Sigmoid colon (tissue), 7 donors: Measurements from ENCODE around the gene NXPH2. TPM values are rescaled to one million over a fixed set of nuclear protein-coding genes. Genes with fewer than 3 reads are reported as not detected.

ENCODE experiments used
- DNase-seq: peaks from one replicate; pipeline ENCODE4 v3.0.0-alpha.2; 2019
- H3K27ac ChIP-seq, 4 donors: fragments of 200-600 bp; sonication (generic); one replicate each; pipeline ENCODE4 v1.5.1; 2016 to 2019; ENCODE audit warnings: mild to moderate bottlenecking in 1 of 4
- H3K27me3 ChIP-seq, 3 donors: fragments of 200-600 bp; sonication (generic); one replicate each; pipeline ENCODE4 v1.5.1; 2019; ENCODE audit warnings: mild to moderate bottlenecking in 1 of 3
- H3K36me3 ChIP-seq, 4 donors: fragments of 200-600 bp; sonication (generic); one replicate each; pipeline ENCODE4 v1.5.1; 2016 to 2019
- H3K4me1 ChIP-seq, 4 donors: fragments of 200-600 bp; sonication (generic); one replicate each; pipeline ENCODE4 v1.5.1; 2017 to 2019
- H3K4me3 ChIP-seq, 4 donors: fragments of 200-600 bp; sonication (generic); one replicate each; pipeline ENCODE4 v1.5.1; 2017 to 2019; ENCODE audit warnings: mild to moderate bottlenecking in 2 of 4, moderate library complexity in 1 of 4
- H3K9me3 ChIP-seq, 4 donors: fragments of 200-600 bp in 3 of 4; sonication (generic) in 3 of 4; one replicate each; pipeline versions ENCODE4 v1.5.1 to v1.6.1; 2013 to 2019
- EP300 ChIP-seq, 4 donors: sonication (generic); formaldehyde crosslinking; IDR thresholded peaks; one replicate each; pipeline ENCODE4 v1.6.1; 2017; ENCODE audit warnings: antibody characterized with exemption in 4 of 4
- POLR2A ChIP-seq, 2 donors: fragments of 450-650 bp; IDR thresholded peaks; one replicate each; pipeline ENCODE4 v1.6.1; 2016; ENCODE audit warnings: antibody characterized with exemption in 2 of 2, mild to moderate bottlenecking in 2 of 2, moderate library complexity in 2 of 2
- POLR2AphosphoS5 ChIP-seq, 4 donors: sonication (generic); formaldehyde crosslinking; IDR thresholded peaks; one replicate each; pipeline ENCODE4 v1.6.1; 2017; ENCODE audit warnings: antibody characterized with exemption in 4 of 4
- WGBS, 2 donors: extraction: QIAGEN DNeasy Blood & Tissue Kit; methylation state at CpG; one replicate each; pipeline ENCODE4 v1.1.7; 2013; 5-methylcytosine and 5-hydroxymethylcytosine counted together
- intact Hi-C: fragments of 100-400 bp; cut with DNase I; formaldehyde crosslinking; loops from one replicate; pipeline ENCODE4 v1.15.1; 2023
- polyA plus RNA-seq, 3 donors: library from polyadenylated mRNA; stranded (reverse); fragments of 200-250 nt; gene quantifications; one replicate each; pipeline ENCODE4 v1.2.3, GENCODE V29; 2013
- total RNA-seq, 4 donors: library from RNA; depleted of rRNA; stranded (reverse); fragments of >200 nt; gene quantifications; one replicate each; pipeline ENCODE4 v1.1.0, GENCODE V29; 2016
- TF ChIP-seq, protein P1 (sequence below), 4 experiments: fragments of 450-650 bp in 3 of 4; fragments of 200-600 bp in 1 of 4; IDR thresholded peaks; one replicate each; pipeline ENCODE4 v1.5.1; 2016 to 2019; ENCODE audit warnings: antibody characterized with exemption in 4 of 4, mild to moderate bottlenecking in 3 of 4, moderate library complexity in 2 of 4
- donor health status: healthy with polysubstance abuse.
- donor health status: Bipolar disorder and iron deficiency.
- donor health status: healthy.

Gene NXPH2
- total and polyA plus RNA-seq, 7 donors, result 0.38 to 1.7 (median 1.1) TPM; not detected in 4

DNA sequence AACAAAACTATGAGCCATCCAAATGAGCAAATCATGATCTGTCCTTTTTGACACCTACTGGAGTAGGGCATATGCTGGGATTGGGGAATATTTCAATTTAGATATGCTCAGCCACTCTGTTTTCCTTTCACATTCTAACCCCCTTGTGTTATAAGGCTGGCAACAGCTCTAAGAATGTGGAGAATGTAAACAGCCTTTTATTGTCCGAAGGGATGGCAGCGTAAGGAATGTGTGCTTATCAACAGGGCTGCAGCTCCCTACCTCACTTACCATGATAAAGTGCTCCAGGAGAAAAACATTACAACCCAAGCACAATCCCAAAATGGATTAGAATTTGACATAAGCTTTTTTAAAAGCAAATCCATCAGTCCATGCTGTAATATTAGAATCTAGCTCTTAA is 2.2 kb downstream of the NXPH2 start:
- Histone ChIP-seq H3K9me3 (no peaks in the 10 kb centered on the region), H3K27ac (no peak overlapping the region), H3K4me3 (no peak overlapping the region), H3K36me3 (no peaks in the 10 kb centered on the region), H3K4me1 (peaks cover 0 to 30% (median 26%) of the 10 kb centered on the region in 4 donors), H3K27me3 (peaks cover 6 to 58% (median 28%) of the 10 kb centered on the region in 3 donors)
- TF ChIP-seq, protein P1, sequence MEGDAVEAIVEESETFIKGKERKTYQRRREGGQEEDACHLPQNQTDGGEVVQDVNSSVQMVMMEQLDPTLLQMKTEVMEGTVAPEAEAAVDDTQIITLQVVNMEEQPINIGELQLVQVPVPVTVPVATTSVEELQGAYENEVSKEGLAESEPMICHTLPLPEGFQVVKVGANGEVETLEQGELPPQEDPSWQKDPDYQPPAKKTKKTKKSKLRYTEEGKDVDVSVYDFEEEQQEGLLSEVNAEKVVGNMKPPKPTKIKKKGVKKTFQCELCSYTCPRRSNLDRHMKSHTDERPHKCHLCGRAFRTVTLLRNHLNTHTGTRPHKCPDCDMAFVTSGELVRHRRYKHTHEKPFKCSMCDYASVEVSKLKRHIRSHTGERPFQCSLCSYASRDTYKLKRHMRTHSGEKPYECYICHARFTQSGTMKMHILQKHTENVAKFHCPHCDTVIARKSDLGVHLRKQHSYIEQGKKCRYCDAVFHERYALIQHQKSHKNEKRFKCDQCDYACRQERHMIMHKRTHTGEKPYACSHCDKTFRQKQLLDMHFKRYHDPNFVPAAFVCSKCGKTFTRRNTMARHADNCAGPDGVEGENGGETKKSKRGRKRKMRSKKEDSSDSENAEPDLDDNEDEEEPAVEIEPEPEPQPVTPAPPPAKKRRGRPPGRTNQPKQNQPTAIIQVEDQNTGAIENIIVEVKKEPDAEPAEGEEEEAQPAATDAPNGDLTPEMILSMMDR (IDR thresholded peaks at IDR 0.05), result no peak
- TF ChIP-seq POLR2AphosphoS5 (IDR thresholded peaks at IDR 0.05) (no peak), EP300 (IDR thresholded peaks at IDR 0.05) (no peak), POLR2A (IDR thresholded peaks at IDR 0.05) (no peak)
- DNase-seq, result no peak
- WGBS, 2 donors, result 10 to 37% methylated on average over 2 of the region's 2 CpGs
- intact Hi-C loops, result no loop called here

DNA sequence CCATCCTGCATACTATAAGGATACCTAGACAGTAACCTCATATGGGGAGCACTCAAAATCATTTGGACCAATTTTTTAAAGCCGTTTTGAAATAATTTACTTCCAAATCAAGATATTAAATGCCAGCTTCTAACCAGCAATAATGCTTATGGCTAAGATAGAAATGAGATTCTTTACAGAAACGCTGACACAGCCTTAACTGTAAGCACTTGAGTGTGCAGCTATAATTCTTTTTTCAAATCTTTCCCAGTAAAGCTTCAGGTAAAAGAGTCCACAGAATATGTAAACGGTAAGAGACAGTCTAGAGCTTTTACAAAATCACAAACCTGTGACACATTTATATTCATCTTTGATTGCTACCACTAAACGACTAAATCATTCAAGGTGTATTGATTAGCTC is 4.5 kb downstream of the NXPH2 start:
- Histone ChIP-seq H3K27ac (no peak overlapping the region), H3K4me3 (no peak overlapping the region), H3K9me3 (no peaks in the 10 kb centered on the region), H3K36me3 (no peaks in the 10 kb centered on the region), H3K27me3 (peaks cover 6 to 52% (median 26%) of the 10 kb centered on the region in 3 donors), H3K4me1 (peaks cover 0 to 30% (median 25%) of the 10 kb centered on the region in 4 donors)
- TF ChIP-seq EP300 (IDR thresholded peaks at IDR 0.05) (no peak), POLR2AphosphoS5 (IDR thresholded peaks at IDR 0.05) (no peak), POLR2A (IDR thresholded peaks at IDR 0.05) (no peak)
- TF ChIP-seq, protein P1 (IDR thresholded peaks at IDR 0.05), result no peak
- WGBS, 2 donors, result 48 to 65% methylated on average over 4 of the region's 4 CpGs
- intact Hi-C loops, result no loop called here
- DNase-seq, result no peak

DNA sequence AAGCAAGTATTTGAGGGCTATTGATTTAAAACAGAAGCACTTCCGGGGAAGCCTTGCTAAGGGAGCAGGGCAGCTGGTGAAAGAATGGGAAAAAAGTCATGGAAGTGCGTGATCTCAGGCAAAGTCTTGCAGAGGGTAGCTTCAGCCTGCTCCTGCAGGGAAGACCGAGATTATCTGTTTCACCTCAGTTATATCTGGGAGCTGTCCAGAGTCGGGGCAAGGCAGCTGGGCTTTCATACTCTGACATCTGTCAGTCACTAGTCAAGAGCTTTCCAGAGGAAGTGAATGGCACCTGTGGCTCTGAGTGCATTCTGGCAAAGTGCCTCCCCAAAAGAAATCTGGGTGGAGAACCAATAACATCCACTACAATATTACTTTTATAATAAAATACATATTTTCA is 8.7 kb downstream of the NXPH2 start:
- Histone ChIP-seq H3K36me3 (no peaks in the 10 kb centered on the region), H3K27ac (no peak overlapping the region), H3K4me1 (no peaks in the 10 kb centered on the region), H3K9me3 (no peaks in the 10 kb centered on the region), H3K4me3 (no peak overlapping the region), H3K27me3 (peaks cover 0 to 17% (median 0%) of the 10 kb centered on the region in 3 donors)
- TF ChIP-seq POLR2AphosphoS5 (IDR thresholded peaks at IDR 0.05) (no peak), EP300 (IDR thresholded peaks at IDR 0.05) (no peak), POLR2A (IDR thresholded peaks at IDR 0.05) (no peak)
- TF ChIP-seq, protein P1 (IDR thresholded peaks at IDR 0.05), result no peak
- 43 to 67% methylated on average over 4 of the region's 4 CpGs for WGBS, 2 donors
- DNase-seq, result no peak
- intact Hi-C loops, result no loop called here

DNA sequence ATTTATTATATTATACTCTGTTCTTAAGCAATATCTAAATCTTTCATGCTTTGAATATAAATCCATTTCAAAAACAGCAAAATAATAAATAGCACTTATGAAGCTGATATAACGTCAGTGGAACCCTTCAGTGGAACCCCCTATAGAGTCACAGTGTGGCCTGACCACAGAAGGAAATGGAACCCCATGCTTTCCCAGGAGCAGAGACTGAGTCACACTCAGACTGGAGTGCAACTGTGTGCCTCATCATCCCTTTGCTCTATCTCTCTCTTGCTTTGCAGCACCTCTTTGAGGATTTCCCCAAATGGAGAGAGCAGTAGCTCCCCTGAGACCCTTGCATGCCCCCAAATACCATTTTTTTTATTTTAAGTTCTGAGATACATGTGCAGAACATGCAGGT is 13.1 kb downstream of the NXPH2 start:
- no peaks in the 10 kb centered on the region for H3K9me3 ChIP-seq
- no peak for DNase-seq
- H3K4me3 ChIP-seq, result no peak overlapping the region
- 33 to 84% methylated on average over 1 of the region's 1 CpG for WGBS, 2 donors
- TF ChIP-seq EP300 (IDR thresholded peaks at IDR 0.05), result no peak
- TF ChIP-seq POLR2AphosphoS5 (IDR thresholded peaks at IDR 0.05), result no peak
- TF ChIP-seq, protein P1 (IDR thresholded peaks at IDR 0.05), result no peak
- TF ChIP-seq POLR2A (IDR thresholded peaks at IDR 0.05), result no peak
- no peak overlapping the region for H3K27ac ChIP-seq
- intact Hi-C loops, result no loop called here
- no peaks in the 10 kb centered on the region for H3K27me3 ChIP-seq
- H3K36me3 ChIP-seq, result no peaks in the 10 kb centered on the region
- H3K4me1 ChIP-seq, result no peaks in the 10 kb centered on the region

- Histone ChIP-seq H3K4me1 (no peaks in the 10 kb centered on the region), H3K9me3 (no peaks in the 10 kb centered on the region), H3K36me3 (no peaks in the 10 kb centered on the region), H3K4me3 (no peak overlapping the region), H3K27ac (no peak overlapping the region), H3K27me3 (no peaks in the 10 kb centered on the region)
- no peak for TF ChIP-seq EP300 (IDR thresholded peaks at IDR 0.05)
- 80 to 90% methylated on average over 3 of the region's 3 CpGs for WGBS, 2 donors
- intact Hi-C loops, result no loop called here
- no peak for DNase-seq
Measured at GRCh38 chr2:138766464-138766863, 13.7 kb downstream of the NXPH2 start.
